Vagina (tissue), 2 donors: Measurements from ENCODE around the gene PLA2G4B. TPM values are rescaled to one million over a fixed set of nuclear protein-coding genes. Genes with fewer than 3 reads are reported as not detected.

Experiments
- DNase-seq, 2 donors: peaks; one replicate each; pipeline ENCODE4 v3.0.0-alpha.2; 2017; ENCODE audit errors: extremely low spot score in 2 of 2
- H3K27ac ChIP-seq: fragments of 200-600 bp; sonication (generic); one replicate; pipeline ENCODE4 v1.5.1; 2019
- H3K27me3 ChIP-seq: fragments of 200-600 bp; sonication (generic); one replicate; pipeline ENCODE4 v1.5.1; 2019
- H3K36me3 ChIP-seq, 2 donors: fragments of 200-600 bp; sonication (generic); one replicate each; pipeline ENCODE4 v1.5.1; 2017 to 2019
- H3K4me1 ChIP-seq: fragments of 200-600 bp; sonication (generic); one replicate; pipeline ENCODE4 v1.5.1; 2019
- H3K4me3 ChIP-seq, 2 donors: fragments of 200-600 bp; sonication (generic); 1 replicate in 1 of 2; 2 replicates in 1 of 2; pipeline ENCODE4 v1.5.1; 2016 to 2019
- H3K9me3 ChIP-seq: fragments of 200-600 bp; sonication (generic); one replicate; pipeline ENCODE4 v1.5.1; 2019
- CTCF ChIP-seq, 3 experiments: fragments of 450-650 bp in 2 of 3; fragments of 200-600 bp in 1 of 3; sonication (generic) in 1 of 3; IDR thresholded peaks; one replicate each; pipeline ENCODE4 v1.5.1; 2017 to 2019; ENCODE audit warnings: antibody characterized with exemption in 3 of 3, mild to moderate bottlenecking in 2 of 3, moderate library complexity in 2 of 3
- POLR2A ChIP-seq, 2 donors: fragments of 450-650 bp; IDR thresholded peaks; one replicate each; pipeline ENCODE4 v1.6.1; 2017; ENCODE audit warnings: antibody characterized with exemption in 2 of 2, mild to moderate bottlenecking in 2 of 2, moderate library complexity in 2 of 2
- POLR2AphosphoS5 ChIP-seq, 2 donors: sonication (generic); formaldehyde crosslinking; IDR thresholded peaks; one replicate each; pipeline ENCODE4 v1.9.0; 2017; ENCODE audit warnings: antibody characterized with exemption in 2 of 2, mild to moderate bottlenecking in 2 of 2, low read depth in 1 of 2; ENCODE audit not compliant: insufficient read depth in 1 of 2
- intact Hi-C: fragments of 100-400 bp; cut with DNase I; formaldehyde crosslinking; loops from one replicate; pipeline ENCODE4 v1.15.1; 2023
- total RNA-seq: library from RNA; depleted of rRNA; stranded (reverse); fragments of >200 nt; gene quantifications from one replicate; pipeline ENCODE4 v1.2.3, GENCODE V29; 2016

The PLA2G4B gene
- total RNA-seq, 1 donor from 2014 or later, result 34.1 TPM

- H3K9me3 ChIP-seq, result no peaks in the 10 kb centered on the region
- no peaks in the 10 kb centered on the region for H3K36me3 ChIP-seq
- no peak overlapping the region for H3K4me3 ChIP-seq
- intact Hi-C loops, result no loop called here
- no peak overlapping the region for H3K27ac ChIP-seq
- H3K27me3 ChIP-seq, result no peaks in the 10 kb centered on the region
- no peak for DNase-seq
- TF ChIP-seq POLR2A (IDR thresholded peaks at IDR 0.05) (no peak), POLR2AphosphoS5 (IDR thresholded peaks at IDR 0.05; ENCODE audit: insufficient read depth in 1 of 2, low read depth in 1 of 2) (no peak), CTCF (IDR thresholded peaks at IDR 0.05) (no peak)
- H3K4me1 ChIP-seq, result no peaks in the 10 kb centered on the region
Measured at GRCh38 chr15:41866263-41866703, 27.6 kb downstream of the PLA2G4B start.

DNA sequence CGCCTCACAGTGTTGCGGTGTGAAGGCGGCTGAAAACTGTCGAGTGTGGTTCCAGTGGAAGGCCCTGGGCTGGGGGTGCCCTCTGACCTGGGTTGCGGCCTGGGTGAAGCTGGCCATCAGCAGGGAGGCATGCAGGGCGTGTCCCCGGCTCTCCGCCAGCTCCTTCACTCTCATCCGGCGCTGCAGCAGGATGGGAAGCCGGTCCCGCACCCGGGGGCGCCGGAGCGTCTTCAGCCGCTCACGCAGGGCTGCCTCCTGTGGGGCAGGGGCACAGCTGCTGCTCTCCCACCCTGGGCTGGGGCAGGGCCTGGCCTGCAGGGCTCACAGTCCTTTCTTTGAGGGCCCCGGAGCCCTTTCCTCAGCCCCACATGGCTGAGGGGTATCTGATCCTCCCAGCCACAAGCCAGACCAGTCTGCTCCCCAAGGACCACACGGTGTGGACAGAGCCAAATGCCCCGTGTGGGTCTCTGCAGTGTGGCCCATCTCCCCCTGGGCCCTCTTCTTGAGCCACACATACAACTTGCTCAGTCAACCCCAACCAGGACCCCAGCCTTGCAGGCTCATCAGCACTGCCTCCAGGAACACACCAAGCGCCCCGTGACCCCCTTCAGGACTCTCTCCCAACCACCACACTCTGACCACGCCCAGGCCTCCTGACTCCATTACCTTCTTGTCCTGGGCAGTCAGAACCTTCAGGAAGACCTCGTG, 28.4 kb downstream of the PLA2G4B start:
- Histone ChIP-seq H3K9me3 (no peaks in the 10 kb centered on the region), H3K36me3 (no peaks in the 10 kb centered on the region), H3K4me3 (no peak overlapping the region), H3K4me1 (no peaks in the 10 kb centered on the region), H3K27ac (no peak overlapping the region), H3K27me3 (no peaks in the 10 kb centered on the region)
- intact Hi-C loops, result no loop called here
- TF ChIP-seq POLR2AphosphoS5 (IDR thresholded peaks at IDR 0.05; ENCODE audit: insufficient read depth in 1 of 2, low read depth in 1 of 2) (no peak), POLR2A (IDR thresholded peaks at IDR 0.05) (no peak), CTCF (IDR thresholded peaks at IDR 0.05) (no peak)
- no peak for DNase-seq

- intact Hi-C loops, result no loop called here
- TF ChIP-seq CTCF (IDR thresholded peaks at IDR 0.05), result no peak
- no peak for DNase-seq
- Histone ChIP-seq H3K27ac (no peak overlapping the region), H3K4me1 (no peaks in the 10 kb centered on the region), H3K36me3 (no peaks in the 10 kb centered on the region), H3K4me3 (no peak overlapping the region), H3K27me3 (no peaks in the 10 kb centered on the region), H3K9me3 (no peaks in the 10 kb centered on the region)
Measured at GRCh38 chr15:41868321-41868720, 29.7 kb downstream of the PLA2G4B start.

- Histone ChIP-seq H3K27ac (no peak overlapping the region), H3K4me3 (no peak overlapping the region), H3K36me3 (no peaks in the 10 kb centered on the region), H3K27me3 (no peaks in the 10 kb centered on the region), H3K4me1 (no peaks in the 10 kb centered on the region), H3K9me3 (no peaks in the 10 kb centered on the region)
- no peak for DNase-seq
- TF ChIP-seq POLR2A (IDR thresholded peaks at IDR 0.05) (no peak), POLR2AphosphoS5 (IDR thresholded peaks at IDR 0.05; ENCODE audit: insufficient read depth in 1 of 2, low read depth in 1 of 2) (no peak), CTCF (IDR thresholded peaks at IDR 0.05) (no peak)
- intact Hi-C loops, result no loop called here
Measured at GRCh38 chr15:41869770-41870688, 31.4 kb downstream of the PLA2G4B start.

DNA sequence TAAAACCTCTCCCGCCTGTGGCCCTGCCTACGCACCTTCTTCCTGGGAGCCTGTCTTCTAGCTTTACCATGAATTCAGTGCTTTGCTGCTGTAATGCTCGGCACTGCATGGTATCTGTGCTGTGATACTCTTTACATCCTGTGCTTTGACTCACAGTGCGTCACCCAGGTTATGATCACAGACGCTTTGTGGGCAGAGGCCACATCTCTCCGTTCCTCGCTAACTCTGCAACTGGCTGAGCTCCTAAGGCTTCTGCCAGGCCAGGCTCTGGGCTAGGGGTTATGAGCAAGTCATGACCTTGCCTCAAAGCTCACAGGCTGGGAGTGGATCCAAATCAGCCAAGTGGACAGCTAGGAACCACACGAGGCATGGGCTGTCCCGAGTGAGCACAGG, 32.0 kb downstream of the PLA2G4B start:
- no peak for DNase-seq
- Histone ChIP-seq H3K4me3 (no peak overlapping the region), H3K36me3 (no peaks in the 10 kb centered on the region), H3K9me3 (no peaks in the 10 kb centered on the region), H3K4me1 (no peaks in the 10 kb centered on the region), H3K27me3 (no peaks in the 10 kb centered on the region), H3K27ac (no peak overlapping the region)
- TF ChIP-seq CTCF (IDR thresholded peaks at IDR 0.05) (no peak), POLR2A (IDR thresholded peaks at IDR 0.05) (no peak), POLR2AphosphoS5 (IDR thresholded peaks at IDR 0.05; ENCODE audit: insufficient read depth in 1 of 2, low read depth in 1 of 2) (no peak)
- intact Hi-C loops, result no loop called here
